ENCODE data around the gene OGA.

Gene OGA

DNA sequence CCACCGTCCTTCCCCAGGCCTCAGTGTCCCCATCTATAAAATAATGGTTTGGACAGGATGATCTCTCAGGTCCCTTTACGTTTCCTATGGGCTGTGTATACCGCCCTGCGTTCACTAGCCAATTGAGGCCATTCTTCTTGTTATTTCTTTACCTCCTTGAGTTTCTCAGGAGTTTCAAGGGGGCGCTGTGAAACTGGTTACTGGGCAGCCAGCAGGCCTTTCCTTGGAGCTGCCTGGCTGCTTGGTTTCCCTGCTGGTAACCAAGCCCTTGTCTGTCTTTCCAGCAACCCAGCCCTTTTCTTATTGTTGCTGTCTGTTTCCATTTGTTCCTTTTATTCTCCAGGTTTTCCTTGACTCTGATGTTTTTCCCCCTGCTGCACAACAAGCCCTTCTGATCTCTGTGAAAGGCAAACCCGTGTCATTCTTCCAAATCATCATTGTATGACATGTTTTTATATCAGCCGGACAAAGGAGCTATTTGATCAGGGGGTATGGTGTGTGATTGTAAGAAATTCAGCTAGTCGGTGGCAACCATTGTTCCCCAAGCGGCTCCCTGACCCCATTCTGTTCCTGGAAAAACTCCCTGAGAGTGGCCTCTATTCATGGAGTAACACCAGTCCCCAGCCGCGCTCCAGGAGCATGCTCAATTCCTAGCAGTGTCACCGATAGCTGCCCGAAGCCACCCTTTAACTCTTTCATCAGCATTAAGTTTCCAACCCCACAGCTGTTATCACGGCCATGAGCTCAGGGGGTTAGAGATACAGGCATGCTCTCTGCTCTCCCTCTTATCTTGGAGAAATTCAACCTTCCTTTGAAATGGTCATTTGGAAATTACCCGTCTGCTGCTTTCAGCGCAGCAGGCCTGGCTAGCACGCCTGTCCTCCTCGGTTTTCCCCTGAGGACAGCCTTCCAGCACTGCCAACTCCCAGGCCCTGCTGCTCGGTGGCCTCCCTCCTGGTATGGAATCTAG lies 68.9 kb downstream of the OGA start:
- no peak for DNase-seq

DNA sequence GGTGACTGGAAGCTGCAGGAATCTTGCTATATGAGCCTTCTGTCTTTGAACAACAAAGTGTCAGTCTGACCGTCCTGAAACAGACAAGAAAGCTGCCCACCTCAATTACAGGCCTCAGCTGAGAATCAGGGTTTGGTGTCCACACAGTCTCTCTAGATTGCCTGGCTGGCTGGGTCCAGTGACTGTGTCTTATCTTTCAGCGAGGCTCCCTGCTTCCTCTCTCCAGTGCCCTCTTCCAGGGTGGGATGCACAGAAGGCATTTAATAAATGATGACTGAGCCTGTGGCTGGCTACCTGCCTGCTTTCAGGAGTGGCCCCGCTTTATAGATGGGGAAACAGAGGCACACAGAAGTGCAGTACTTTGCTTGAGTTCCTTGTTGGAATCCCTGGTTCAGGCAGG lies 69.7 kb downstream of the OGA start:
- DNase-seq: no peak

DNA sequence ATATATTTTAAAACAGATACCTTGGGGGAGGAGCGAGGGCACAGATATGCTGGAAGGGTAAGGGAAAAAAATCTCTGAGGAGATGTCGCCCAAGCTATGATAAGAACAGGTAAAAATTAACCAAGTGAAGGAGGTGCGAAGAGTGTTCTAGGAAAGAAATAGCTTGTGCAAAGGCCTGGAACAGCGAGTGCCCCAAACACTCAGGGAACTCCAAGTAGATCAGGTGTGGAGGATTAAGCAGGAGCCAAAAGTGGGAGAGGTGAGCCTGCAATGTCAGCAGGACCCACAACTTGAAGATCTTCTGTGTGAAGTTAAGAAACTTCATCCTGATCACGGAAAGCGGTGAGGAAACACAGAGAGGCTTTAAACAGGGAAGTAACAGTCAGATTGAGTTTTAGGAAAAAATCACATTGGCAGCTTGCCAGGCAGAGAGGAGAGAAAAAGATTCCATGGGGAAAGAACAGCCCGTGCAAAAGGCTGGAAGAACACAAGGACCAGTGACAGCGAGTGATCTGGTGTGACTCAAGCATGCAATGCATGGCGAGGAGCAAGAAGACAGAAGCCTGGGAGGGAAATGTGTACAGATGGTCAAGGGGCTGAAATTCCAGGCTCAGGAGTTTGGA lies 73.1 kb downstream of the OGA start:
- DNase-seq: no peak

DNA sequence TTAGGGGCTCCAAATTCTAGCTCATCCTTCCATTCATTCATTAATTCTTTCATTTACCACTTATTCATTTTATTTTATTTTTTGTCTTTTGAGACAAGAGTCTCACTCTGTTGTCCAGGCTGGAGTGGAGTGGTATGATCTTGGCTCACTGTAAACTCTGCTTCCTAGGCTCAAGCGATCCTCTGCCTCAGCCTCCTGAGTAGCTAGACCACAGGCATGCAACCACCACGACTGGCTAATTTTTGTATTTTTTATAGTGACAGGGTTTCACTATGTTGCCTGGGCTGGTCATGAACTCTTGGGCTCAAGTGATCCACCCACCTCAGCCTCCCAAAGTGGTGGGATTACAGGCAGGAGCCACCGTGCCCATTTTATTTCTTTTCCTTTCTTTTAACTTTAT lies 74.0 kb downstream of the OGA start:
- DNase-seq: no peak

DNA sequence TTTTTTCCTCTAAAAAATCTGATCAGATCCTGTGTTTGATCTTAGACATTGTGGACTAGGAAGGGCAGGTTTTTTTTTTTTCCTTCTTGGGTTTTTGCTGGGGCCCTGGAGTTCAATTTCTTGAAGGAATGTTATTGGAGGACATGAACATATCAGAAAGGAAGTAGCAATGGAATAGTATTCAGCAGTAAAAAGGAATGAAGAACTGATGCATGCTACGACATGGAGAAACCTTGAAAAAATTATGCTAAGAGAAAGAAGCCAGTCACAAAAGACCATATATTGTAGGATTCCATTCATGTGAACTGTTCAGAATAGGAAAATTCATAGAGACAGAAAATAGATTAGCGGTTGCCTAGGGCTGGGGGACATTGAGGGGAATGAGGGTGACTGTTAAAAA lies 76.3 kb downstream of the OGA start:
- DNase-seq: no peak

DNA sequence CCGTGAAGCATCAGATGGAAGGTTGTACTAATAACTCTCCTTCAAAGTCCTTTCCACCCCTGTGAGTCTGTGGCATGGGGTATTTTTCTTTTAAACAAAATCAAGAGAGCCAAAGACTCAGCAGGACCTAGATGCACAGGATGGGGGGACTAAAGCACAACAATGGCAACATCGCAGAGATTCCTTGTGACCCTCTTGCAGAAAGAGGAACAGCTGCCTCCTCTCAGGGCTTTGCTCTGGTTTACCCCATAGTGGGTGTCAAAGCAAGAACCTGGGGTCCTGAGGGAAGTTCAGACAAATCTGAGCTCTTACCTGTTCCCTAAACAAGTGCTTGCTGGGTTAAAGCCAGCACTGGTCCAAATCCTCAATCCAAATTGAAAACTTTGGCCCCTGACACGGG lies 81.6 kb downstream of the OGA start:
- no peak for DNase-seq

Measured in activated CD4-positive, alpha-beta T cell treated with anti-CD3 and anti-CD28 coated beads, Interleukin-10, Interleukin-2, amounts not matched to agents 100 ng/mL and 50 ng/mL, durations not matched to agents 16 hours and 8 hours (primary cell).